Skeletal muscle tissue (tissue), 4 donors: ENCODE measurements around the gene NRL. TPM values are rescaled to one million over a fixed set of nuclear protein-coding genes. Genes with fewer than 3 reads are reported as not detected.
A peak's percentile ranks its signal among the peaks of the same experiment; 100 is the strongest.

Experiments
- H3K27ac ChIP-seq: one replicate; pipeline ENCODE4 v1.7.0; 2013; ENCODE audit warnings: mild to moderate bottlenecking, low read depth, low read length, inconsistent platforms
- H3K27me3 ChIP-seq, 3 donors: one replicate each; pipeline ENCODE4 v1.7.0; 2013; ENCODE audit warnings: low read length in 3 of 3; ENCODE audit not compliant: control insufficient read depth in 3 of 3, insufficient read depth in 3 of 3
- H3K36me3 ChIP-seq, 3 donors: one replicate each; pipeline ENCODE4 v1.7.0; 2013; ENCODE audit warnings: low read length in 3 of 3; ENCODE audit not compliant: control insufficient read depth in 3 of 3, insufficient read depth in 3 of 3
- H3K4me1 ChIP-seq, 3 donors: one replicate each; pipeline ENCODE4 v1.7.0; 2013; ENCODE audit warnings: low read length in 3 of 3, mild to moderate bottlenecking in 3 of 3; ENCODE audit not compliant: control insufficient read depth in 3 of 3, insufficient read depth in 3 of 3
- H3K4me3 ChIP-seq, 3 donors: one replicate each; pipeline ENCODE4 v1.7.0; 2013; ENCODE audit warnings: low read length in 3 of 3
- H3K9ac ChIP-seq, 3 donors: one replicate each; pipeline ENCODE4 v1.7.0; 2013; ENCODE audit warnings: low read length in 3 of 3, mild to moderate bottlenecking in 3 of 3, moderate library complexity in 2 of 3, low read depth in 1 of 3
- H3K9me3 ChIP-seq, 3 donors: one replicate each; pipeline ENCODE4 v1.7.0; 2013; ENCODE audit warnings: low read length in 3 of 3; ENCODE audit not compliant: control insufficient read depth in 3 of 3
- total RNA-seq: library from RNA; depleted of rRNA; stranded (reverse); fragments of >200 nt; gene quantifications from one replicate; pipeline ENCODE4 v1.2.3, GENCODE V29; 2014
- donor health status: Osteomylitis.

Gene NRL
- 2.1 TPM for total RNA-seq

GRCh38 chr14:24114532-24115421, at the start of gene NRL, which contains the start of gene DCAF11:
Gene NRL (minus strand): TSS chr14:24114949. CDS start chr14:24082848, 32,101 bp downstream.
Gene DCAF11 (plus strand): TSS chr14:24114777. CDS start chr14:24115595, 818 bp downstream.
- H3K27me3 ChIP-seq: no peaks in the 10 kb centered on the region
- H3K4me1 ChIP-seq: peaks cover 21 to 23% (median 21%) of the 10 kb centered on the region in 3 donors
- peak within 1 kb of the TSS; percentile 93 to 98 (median 98) for H3K4me3 ChIP-seq
- peaks cover 25 to 31% (median 26%) of the 10 kb centered on the region in 3 donors for H3K36me3 ChIP-seq
- H3K9ac ChIP-seq: peak within 1 kb of the TSS; percentile 88 to 100 (median 99)
- peak within 1 kb of the TSS; percentile 97 for H3K27ac ChIP-seq
- H3K9me3 ChIP-seq: no peaks in the 10 kb centered on the region

GRCh38 chr14:24162093-24162492, 47.3 kb upstream of the NRL start:
- Histone ChIP-seq H3K4me3 (peak overlapping the region; percentile 84 to 92 (median 90)), H3K9me3 (no peaks in the 10 kb centered on the region), H3K36me3 (peaks cover 61 to 67% (median 67%) of the 10 kb centered on the region in 3 donors), H3K9ac (peak overlapping the region in 2 of 3 donors; percentile 80 to 93), H3K4me1 (peaks cover 24 to 30% (median 25%) of the 10 kb centered on the region in 3 donors), H3K27me3 (no peaks in the 10 kb centered on the region), H3K27ac (peak overlapping the region; percentile 88)

GRCh38 chr14:24160850-24161804, 46.4 kb upstream of the NRL start, which contains the start of gene IRF9:
Gene IRF9 (plus strand): TSS chr14:24161265. CDS start chr14:24162145, 880 bp downstream.
- peak within 1 kb of the TSS; percentile 84 to 92 (median 90) for H3K4me3 ChIP-seq
- peaks cover 64 to 68% (median 65%) of the 10 kb centered on the region in 3 donors for H3K36me3 ChIP-seq
- peaks cover 24 to 30% (median 25%) of the 10 kb centered on the region in 3 donors for H3K4me1 ChIP-seq
- peak within 1 kb of the TSS; percentile 80 to 93 (median 91) for H3K9ac ChIP-seq
- no peaks in the 10 kb centered on the region for H3K27me3 ChIP-seq
- H3K27ac ChIP-seq: peak within 1 kb of the TSS; percentile 88
- no peaks in the 10 kb centered on the region for H3K9me3 ChIP-seq

- Histone ChIP-seq H3K9ac (peak overlapping the region in 1 of 3 donors; percentile 54), H3K27me3 (no peaks in the 10 kb centered on the region), H3K9me3 (no peaks in the 10 kb centered on the region), H3K27ac (peak overlapping the region; percentile 88), H3K4me1 (peaks cover 24 to 30% (median 25%) of the 10 kb centered on the region in 3 donors), H3K36me3 (peaks cover 64 to 68% (median 65%) of the 10 kb centered on the region in 3 donors), H3K4me3 (no peak overlapping the region)
These were observed 45.7 kb upstream of the NRL start for GRCh38 chr14:24160499-24160849.

- Histone ChIP-seq H3K36me3 (peaks cover 64 to 68% (median 65%) of the 10 kb centered on the region in 3 donors), H3K4me3 (no peak overlapping the region), H3K27me3 (no peaks in the 10 kb centered on the region), H3K4me1 (peaks cover 24 to 34% (median 25%) of the 10 kb centered on the region in 3 donors), H3K9ac (peak overlapping the region in 1 of 3 donors; percentile 40), H3K27ac (peak overlapping the region; percentile 88), H3K9me3 (no peaks in the 10 kb centered on the region)
These were observed 45.2 kb upstream of the NRL start for GRCh38 chr14:24159777-24160498.

- Histone ChIP-seq H3K4me3 (no peak overlapping the region), H3K9ac (no peak overlapping the region), H3K4me1 (peaks cover 14 to 25% (median 18%) of the 10 kb centered on the region in 3 donors), H3K27ac (no peak overlapping the region), H3K36me3 (peaks cover 49 to 57% (median 54%) of the 10 kb centered on the region in 3 donors), H3K9me3 (no peaks in the 10 kb centered on the region), H3K27me3 (no peaks in the 10 kb centered on the region)
These were observed 42.6 kb upstream of the NRL start for GRCh38 chr14:24157331-24157730.

- no peaks in the 10 kb centered on the region for H3K9me3 ChIP-seq
- H3K36me3 ChIP-seq: peaks cover 53 to 61% (median 57%) of the 10 kb centered on the region in 3 donors
- no peak overlapping the region for H3K4me3 ChIP-seq
- H3K9ac ChIP-seq: peak overlapping the region in 1 of 3 donors; percentile 27
- H3K4me1 ChIP-seq: peaks cover 12 to 20% (median 13%) of the 10 kb centered on the region in 3 donors
- H3K27ac ChIP-seq: no peak overlapping the region
- H3K27me3 ChIP-seq: no peaks in the 10 kb centered on the region
These were observed 42.1 kb upstream of the NRL start for GRCh38 chr14:24156840-24157239.

- H3K27ac ChIP-seq: no peak overlapping the region
- no peaks in the 10 kb centered on the region for H3K27me3 ChIP-seq
- H3K4me1 ChIP-seq: peaks cover 0 to 5% (median 0%) of the 10 kb centered on the region in 3 donors
- H3K4me3 ChIP-seq: no peak overlapping the region
- H3K9ac ChIP-seq: peak overlapping the region in 1 of 3 donors; percentile 11
- H3K9me3 ChIP-seq: no peaks in the 10 kb centered on the region
- peaks cover 62 to 72% (median 69%) of the 10 kb centered on the region in 3 donors for H3K36me3 ChIP-seq
These were observed 40.4 kb upstream of the NRL start for GRCh38 chr14:24155100-24155499.
